NB4 (cell line): Measurements from ENCODE around the gene ADGRE1.

Experiments used
- DNase-seq: peaks from one replicate; pipeline ENCODE4 v3.0.0; 2010; ENCODE audit warnings: low read depth
- H3K4me3 ChIP-seq: one replicate; pipeline ENCODE4 v1.5.1; 2011; ENCODE audit warnings: mild to moderate bottlenecking, low read depth, low read length, moderate library complexity
- CTCF ChIP-seq: IDR thresholded peaks from one replicate; pipeline ENCODE4 v1.5.1; 2012; ENCODE audit warnings: low read depth, low read length
- MAX ChIP-seq: IDR thresholded peaks from 2 replicates; pipeline ENCODE4 v1.6.1; 2011; ENCODE audit warnings: low read depth, low read length
- MYC ChIP-seq: IDR thresholded peaks from 2 replicates; pipeline ENCODE4 v1.6.1; 2011; ENCODE audit warnings: low read depth, low read length
- POLR2A ChIP-seq: IDR thresholded peaks from 2 replicates; pipeline ENCODE4 v1.6.1; 2011; ENCODE audit warnings: mild to moderate bottlenecking; ENCODE audit not compliant: insufficient read length; ENCODE audit errors: extremely low read depth

ADGRE1 gene

GRCh38 chr19:6873708-6874431, 13.5 kb upstream of the ADGRE1 start:
- no peak overlapping the region for H3K4me3 ChIP-seq
- no peak for DNase-seq
- TF ChIP-seq CTCF (no peak), MAX (no peak), POLR2A (no peak), MYC (no peak)

- no peak for DNase-seq
- TF ChIP-seq CTCF (no peak), POLR2A (no peak), MAX (no peak), MYC (no peak)
- no peak overlapping the region for H3K4me3 ChIP-seq
Observed at GRCh38 chr19:6875218-6875617, 12.2 kb upstream of the ADGRE1 start.

- TF ChIP-seq CTCF (no peak), MYC (no peak), POLR2A (no peak), MAX (no peak)
- DNase-seq: peak; percentile 52
- no peak overlapping the region for H3K4me3 ChIP-seq
Observed at GRCh38 chr19:6876748-6877147, 10.6 kb upstream of the ADGRE1 start.

DNA sequence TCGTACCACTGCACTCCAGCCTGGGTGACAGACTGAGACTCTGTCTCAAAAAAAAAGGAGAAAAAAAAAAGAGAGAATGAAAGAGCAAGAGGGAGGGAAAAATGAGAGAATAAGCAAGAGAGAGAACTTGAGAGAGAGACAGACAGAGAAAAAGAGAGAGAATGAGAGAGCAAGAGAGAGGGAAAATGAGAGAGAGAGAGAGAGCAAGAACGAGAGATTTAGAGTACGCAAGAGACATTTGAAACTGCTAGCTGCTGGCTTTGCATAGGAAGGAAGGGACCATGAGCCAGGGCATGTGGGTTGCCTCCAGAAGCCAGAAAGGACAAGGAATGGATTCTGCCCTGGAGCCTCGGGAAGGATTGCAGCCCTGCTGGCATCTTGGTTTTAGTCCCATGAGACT, 9.6 kb upstream of the ADGRE1 start:
- DNase-seq: no peak
- no peak overlapping the region for H3K4me3 ChIP-seq
- TF ChIP-seq CTCF (no peak), MYC (no peak)

DNA sequence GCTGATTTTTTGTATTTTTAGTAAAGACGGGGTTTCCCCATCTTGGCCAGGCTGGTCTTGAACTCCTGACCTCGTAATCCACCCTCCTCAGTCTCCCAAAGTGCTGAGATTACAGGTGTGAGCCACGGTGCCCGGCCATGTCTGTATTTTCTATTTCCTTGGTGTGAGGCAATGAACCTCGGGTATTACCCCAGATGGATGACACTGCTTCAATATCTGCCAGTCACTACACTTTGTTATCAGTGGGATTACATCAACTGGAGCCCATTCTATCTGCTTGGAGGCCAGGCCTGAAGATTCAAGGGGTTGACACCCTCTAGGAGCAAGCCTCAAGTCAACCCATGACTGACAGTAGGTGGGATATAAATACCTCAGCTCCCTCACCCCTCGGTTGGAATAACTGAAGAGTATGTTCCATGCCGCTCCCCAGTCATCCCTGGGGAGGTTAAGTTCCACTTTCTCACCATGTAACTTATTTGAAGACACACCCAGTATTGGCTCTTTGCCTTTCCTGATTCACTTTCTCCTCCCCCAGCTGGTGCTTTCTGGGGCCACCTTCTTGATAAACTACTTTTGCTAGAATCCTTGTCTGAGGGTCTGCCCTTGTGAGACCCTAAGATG, 992 bp upstream of the ADGRE1 start:
- TF ChIP-seq CTCF: no peak
- no peak for TF ChIP-seq POLR2A
- TF ChIP-seq MAX: no peak
- TF ChIP-seq MYC: no peak

DNA sequence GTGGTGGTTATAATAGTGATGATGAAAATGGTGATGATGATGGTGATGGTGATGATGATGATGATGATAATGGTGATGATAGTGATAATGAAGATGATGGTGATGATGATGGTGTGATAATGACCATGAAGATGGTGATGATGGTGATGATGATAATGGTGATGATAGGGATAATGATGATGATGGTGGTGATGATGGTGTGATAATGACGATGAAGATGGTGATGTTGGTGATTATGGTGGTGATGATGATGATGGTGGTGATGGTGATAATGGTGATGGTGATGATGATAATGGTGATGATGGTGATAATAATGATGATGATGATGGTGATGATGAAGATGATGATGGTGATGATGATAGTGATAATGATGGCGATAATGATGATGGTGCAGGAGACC, 1.6 kb downstream of the ADGRE1 start:
- no peak for TF ChIP-seq POLR2A
- TF ChIP-seq MYC: no peak
- no peak for TF ChIP-seq CTCF
- TF ChIP-seq MAX: no peak
- DNase-seq: no peak
- H3K4me3 ChIP-seq: no peak overlapping the region

More for the DNA sequence above, 992 bp upstream of the ADGRE1 start:
- peak; percentile 49 for DNase-seq
- no peak overlapping the region for H3K4me3 ChIP-seq
